TTC549 (cell line): Measurements from ENCODE around the gene IFIT1B.
"Not testable (repeated sequence)": the region's sequence is repeated elsewhere in the genome, so short reads cannot be mapped to it uniquely, and the experiment has no call there.

Experiments
- FAIRE-seq: peaks from 2 replicates; lab custom pipeline; 2012; peaks lifted over from hg19 to GRCh38; lab: Jason Lieb, UNC

IFIT1B gene

GRCh38 chr10:89348975-89349374 is 28.9 kb upstream of the IFIT1B start:
- no peak for FAIRE-seq

- not testable (repeated sequence) for FAIRE-seq
Observed at GRCh38 chr10:89350631-89351315, 27.1 kb upstream of the IFIT1B start.

GRCh38 chr10:89351412-89351779 is 26.5 kb upstream of the IFIT1B start:
- no peak for FAIRE-seq

GRCh38 chr10:89351780-89352597 is 25.9 kb upstream of the IFIT1B start:
- no peak for FAIRE-seq

GRCh38 chr10:89352802-89353201 is 25.1 kb upstream of the IFIT1B start:
- no peak for FAIRE-seq

- no peak for FAIRE-seq
Observed at GRCh38 chr10:89355394-89355931, 22.4 kb upstream of the IFIT1B start.

GRCh38 chr10:89357096-89357495 is 20.8 kb upstream of the IFIT1B start:
- FAIRE-seq: no peak

GRCh38 chr10:89357975-89358374 is 19.9 kb upstream of the IFIT1B start:
- no peak for FAIRE-seq

- FAIRE-seq: no peak
Observed at GRCh38 chr10:89360157-89360556, 17.7 kb upstream of the IFIT1B start.

- FAIRE-seq: no peak
Observed at GRCh38 chr10:89362929-89363328, 14.9 kb upstream of the IFIT1B start.

- FAIRE-seq: no peak
Observed at GRCh38 chr10:89363729-89364442, 14.0 kb upstream of the IFIT1B start.

- no peak for FAIRE-seq
Observed at GRCh38 chr10:89364531-89364930, 13.3 kb upstream of the IFIT1B start.

- no peak for FAIRE-seq
Observed at GRCh38 chr10:89367529-89367928, 10.3 kb upstream of the IFIT1B start.

GRCh38 chr10:89368129-89368528 is 9.7 kb upstream of the IFIT1B start:
- FAIRE-seq: no peak

- no peak for FAIRE-seq
Observed at GRCh38 chr10:89369156-89370105, 8.4 kb upstream of the IFIT1B start.

GRCh38 chr10:89371079-89371478 is 6.8 kb upstream of the IFIT1B start:
- FAIRE-seq: no peak

GRCh38 chr10:89371987-89372386 is 5.9 kb upstream of the IFIT1B start:
- FAIRE-seq: no peak

- FAIRE-seq: no peak
Observed at GRCh38 chr10:89373916-89374711, 3.7 kb upstream of the IFIT1B start.

- no peak for FAIRE-seq
Observed at GRCh38 chr10:89374713-89375141, 3.1 kb upstream of the IFIT1B start.

GRCh38 chr10:89379103-89379502 is 1.2 kb downstream of the IFIT1B start:
- FAIRE-seq: no peak

GRCh38 chr10:89382757-89383156 is 4.9 kb downstream of the IFIT1B start:
- FAIRE-seq: no peak
